Upper lobe of left lung (tissue), 6 donors: ENCODE data around the gene CCDC178. TPM values are rescaled to one million over a fixed set of nuclear protein-coding genes. Genes with fewer than 3 reads are reported as not detected.

Source experiments
- ATAC-seq, 2 donors: fragments of 200-7000 bp; cut with Tn5 transposase; one replicate each; pipeline ENCODE4 v1.9.1; 2022; ENCODE audit warnings: mild to moderate bottlenecking in 2 of 2, moderate library complexity in 2 of 2; ENCODE audit not compliant: low FRiP score in 2 of 2
- DNase-seq, 2 donors: peaks; one replicate each; pipeline ENCODE4 v3.0.0-alpha.2; 2019 to 2020
- H3K27ac ChIP-seq, 4 donors: fragments of 200-600 bp; sonication (generic); one replicate each; pipeline ENCODE4 v1.5.1; 2016 to 2019
- H3K27me3 ChIP-seq, 4 donors: fragments of 200-600 bp; sonication (generic); one replicate each; pipeline ENCODE4 v1.5.1; 2017 to 2019
- H3K36me3 ChIP-seq, 4 donors: fragments of 200-600 bp; sonication (generic); one replicate each; pipeline ENCODE4 v1.5.1; 2016 to 2019
- H3K4me1 ChIP-seq, 4 donors: fragments of 200-600 bp; sonication (generic); one replicate each; pipeline ENCODE4 v1.5.1; 2018 to 2019
- H3K4me3 ChIP-seq, 4 donors: fragments of 200-600 bp; sonication (generic); one replicate each; pipeline ENCODE4 v1.5.1; 2017 to 2019; ENCODE audit warnings: mild to moderate bottlenecking in 2 of 4, moderate library complexity in 1 of 4
- H3K9me3 ChIP-seq, 4 donors: fragments of 200-600 bp; sonication (generic); one replicate each; pipeline ENCODE4 v1.5.1; 2018 to 2019
- EP300 ChIP-seq, 4 donors: sonication (generic); formaldehyde crosslinking; IDR thresholded peaks; one replicate each; pipeline ENCODE4 v1.5.1; 2017; ENCODE audit warnings: antibody characterized with exemption in 4 of 4, control low read depth in 2 of 4
- POLR2A ChIP-seq, 4 donors: fragments of 450-650 bp; IDR thresholded peaks; one replicate each; pipeline ENCODE4 v1.5.1; 2016 to 2017; ENCODE audit warnings: antibody characterized with exemption in 4 of 4, mild to moderate bottlenecking in 2 of 4
- POLR2AphosphoS5 ChIP-seq, 2 donors: sonication (generic); formaldehyde crosslinking; IDR thresholded peaks; one replicate each; pipeline ENCODE4 v1.5.1; 2017; ENCODE audit warnings: antibody characterized with exemption in 2 of 2
- WGBS, 2 donors: methylation state at CpG; one replicate each; pipeline ENCODE4 v1.1.5; 2017 to 2018; 5-methylcytosine and 5-hydroxymethylcytosine counted together
- total RNA-seq, 6 donors: library from RNA; depleted of rRNA in 4 of 6; stranded (reverse); fragments of >200 nt in 4 of 6; gene quantifications; one replicate each; pipeline versions ENCODE4 v1.1.0 to v1.2.1, GENCODE V29; 2016 to 2021
- TF ChIP-seq, protein P1 (sequence below), 6 experiments: fragments of 450-650 bp in 4 of 6; fragments of 200-600 bp in 2 of 6; sonication (generic) in 2 of 6; IDR thresholded peaks; one replicate each; pipeline ENCODE4 v1.5.1; 2016 to 2019; ENCODE audit warnings: antibody characterized with exemption in 6 of 6
- donor health status: DM: no; HTN: no; CAD: no; lungs with moderate emphysema.
- donor health status: DM: no; HTN: yes; CAD: no; lungs with severe emphysema.

The CCDC178 gene
- total RNA-seq, 6 donors from 2014 or later: 0.89 to 1.4 TPM; not detected in 4

GRCh38 chr18:32974421-32975162 is 465.9 kb downstream of the CCDC178 start:
- no peaks in the 10 kb centered on the region for H3K4me1 ChIP-seq
- no peaks in the 10 kb centered on the region for H3K27me3 ChIP-seq
- H3K36me3 ChIP-seq: no peaks in the 10 kb centered on the region
- WGBS, 2 donors: 61 to 62% methylated on average over 4 of the region's 4 CpGs
- TF ChIP-seq POLR2A (IDR thresholded peaks at IDR 0.05) (no peak), EP300 (IDR thresholded peaks at IDR 0.05) (no peak), POLR2AphosphoS5 (IDR thresholded peaks at IDR 0.05) (no peak)
- TF ChIP-seq, protein P1, sequence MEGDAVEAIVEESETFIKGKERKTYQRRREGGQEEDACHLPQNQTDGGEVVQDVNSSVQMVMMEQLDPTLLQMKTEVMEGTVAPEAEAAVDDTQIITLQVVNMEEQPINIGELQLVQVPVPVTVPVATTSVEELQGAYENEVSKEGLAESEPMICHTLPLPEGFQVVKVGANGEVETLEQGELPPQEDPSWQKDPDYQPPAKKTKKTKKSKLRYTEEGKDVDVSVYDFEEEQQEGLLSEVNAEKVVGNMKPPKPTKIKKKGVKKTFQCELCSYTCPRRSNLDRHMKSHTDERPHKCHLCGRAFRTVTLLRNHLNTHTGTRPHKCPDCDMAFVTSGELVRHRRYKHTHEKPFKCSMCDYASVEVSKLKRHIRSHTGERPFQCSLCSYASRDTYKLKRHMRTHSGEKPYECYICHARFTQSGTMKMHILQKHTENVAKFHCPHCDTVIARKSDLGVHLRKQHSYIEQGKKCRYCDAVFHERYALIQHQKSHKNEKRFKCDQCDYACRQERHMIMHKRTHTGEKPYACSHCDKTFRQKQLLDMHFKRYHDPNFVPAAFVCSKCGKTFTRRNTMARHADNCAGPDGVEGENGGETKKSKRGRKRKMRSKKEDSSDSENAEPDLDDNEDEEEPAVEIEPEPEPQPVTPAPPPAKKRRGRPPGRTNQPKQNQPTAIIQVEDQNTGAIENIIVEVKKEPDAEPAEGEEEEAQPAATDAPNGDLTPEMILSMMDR (IDR thresholded peaks at IDR 0.05): no peak
- no peaks in the 10 kb centered on the region for H3K9me3 ChIP-seq
- no peak overlapping the region for H3K4me3 ChIP-seq
- ATAC-seq (no peak), DNase-seq (no peak)
- H3K27ac ChIP-seq: no peak overlapping the region

DNA sequence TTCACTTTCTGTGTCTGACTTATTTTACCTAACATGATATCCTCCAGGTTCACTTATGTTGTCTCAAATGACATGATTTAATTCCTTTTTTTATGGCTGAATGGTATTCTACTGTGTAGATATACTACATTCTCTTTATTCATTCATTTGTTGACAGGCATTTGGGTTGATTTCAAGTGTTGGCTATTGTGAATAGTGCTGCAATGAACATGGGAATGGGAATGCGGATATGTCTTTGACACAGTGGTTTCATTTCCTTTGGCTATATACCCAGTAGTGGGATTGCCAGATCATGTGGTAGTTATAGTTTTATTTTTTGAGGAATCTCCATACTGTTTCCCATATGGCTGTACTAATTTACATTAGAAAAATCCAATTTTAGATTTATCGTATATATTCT is 472.3 kb downstream of the CCDC178 start:
- Histone ChIP-seq H3K27me3 (no peaks in the 10 kb centered on the region), H3K27ac (no peak overlapping the region), H3K9me3 (no peaks in the 10 kb centered on the region), H3K4me3 (no peak overlapping the region), H3K36me3 (no peaks in the 10 kb centered on the region), H3K4me1 (no peaks in the 10 kb centered on the region)
- WGBS, 2 donors: 94 to 95% methylated on average over 2 of the region's 2 CpGs
- DNase-seq (no peak), ATAC-seq (no peak)
- TF ChIP-seq POLR2A (IDR thresholded peaks at IDR 0.05): no peak
- TF ChIP-seq, protein P1 (IDR thresholded peaks at IDR 0.05): no peak
- no peak for TF ChIP-seq EP300 (IDR thresholded peaks at IDR 0.05)
- no peak for TF ChIP-seq POLR2AphosphoS5 (IDR thresholded peaks at IDR 0.05)

DNA sequence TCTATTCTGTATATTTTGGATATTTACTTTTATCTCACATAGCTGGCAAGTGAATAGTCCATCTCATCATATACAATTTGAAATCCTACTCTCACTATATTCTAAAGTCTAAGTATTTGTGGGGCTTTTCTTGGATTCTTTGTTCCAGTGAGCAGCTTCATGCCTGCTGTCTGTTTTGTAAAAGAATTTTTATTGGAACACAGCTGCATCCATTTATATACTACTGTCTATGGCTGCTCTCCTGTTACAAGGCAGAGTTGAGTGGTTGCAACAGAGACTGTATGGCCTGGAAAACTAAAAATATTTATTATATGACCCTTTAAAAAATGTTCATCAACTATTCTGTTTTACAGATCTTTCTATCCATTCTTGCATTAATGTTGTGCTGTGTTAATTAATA is 474.4 kb downstream of the CCDC178 start:
- no peak overlapping the region for H3K4me3 ChIP-seq
- ATAC-seq (no peak), DNase-seq (no peak)
- no peaks in the 10 kb centered on the region for H3K4me1 ChIP-seq
- TF ChIP-seq POLR2AphosphoS5 (IDR thresholded peaks at IDR 0.05) (no peak), EP300 (IDR thresholded peaks at IDR 0.05) (no peak), POLR2A (IDR thresholded peaks at IDR 0.05) (no peak)
- TF ChIP-seq, protein P1 (IDR thresholded peaks at IDR 0.05): no peak
- no peaks in the 10 kb centered on the region for H3K36me3 ChIP-seq
- no peaks in the 10 kb centered on the region for H3K27me3 ChIP-seq
- H3K9me3 ChIP-seq: no peaks in the 10 kb centered on the region
- no peak overlapping the region for H3K27ac ChIP-seq

DNA sequence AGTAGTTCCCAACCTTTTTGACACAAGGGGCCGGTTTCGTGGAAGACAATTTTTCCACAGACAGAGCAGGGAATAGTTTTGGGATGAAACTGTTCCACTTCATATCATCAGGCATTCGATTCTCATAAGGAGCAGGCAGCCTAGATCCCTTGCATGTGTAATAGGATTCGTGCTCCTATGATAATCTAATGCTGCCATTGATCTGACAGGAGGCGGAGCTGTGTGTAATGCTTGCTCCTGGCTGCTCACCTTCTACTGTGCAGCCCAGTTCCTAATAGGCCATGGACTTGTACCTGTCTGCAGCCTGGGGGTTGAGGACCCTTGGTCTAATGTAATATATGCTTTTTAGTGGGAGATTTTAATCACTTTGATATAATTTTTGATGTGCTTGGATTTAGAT is 479.0 kb downstream of the CCDC178 start:
- no peak overlapping the region for H3K27ac ChIP-seq
- TF ChIP-seq POLR2AphosphoS5 (IDR thresholded peaks at IDR 0.05) (no peak), EP300 (IDR thresholded peaks at IDR 0.05) (no peak), POLR2A (IDR thresholded peaks at IDR 0.05) (no peak)
- TF ChIP-seq, protein P1 (IDR thresholded peaks at IDR 0.05): no peak
- no peaks in the 10 kb centered on the region for H3K9me3 ChIP-seq
- no peaks in the 10 kb centered on the region for H3K36me3 ChIP-seq
- no peaks in the 10 kb centered on the region for H3K27me3 ChIP-seq
- WGBS, 2 donors: 77 to 91% methylated on average over 5 of the region's 5 CpGs
- no peak overlapping the region for H3K4me3 ChIP-seq
- no peak for ATAC-seq
- no peak for DNase-seq
- H3K4me1 ChIP-seq: no peaks in the 10 kb centered on the region

- no peaks in the 10 kb centered on the region for H3K4me1 ChIP-seq
- no peaks in the 10 kb centered on the region for H3K9me3 ChIP-seq
- no peaks in the 10 kb centered on the region for H3K27me3 ChIP-seq
- no peaks in the 10 kb centered on the region for H3K36me3 ChIP-seq
- TF ChIP-seq POLR2AphosphoS5 (IDR thresholded peaks at IDR 0.05) (no peak), EP300 (IDR thresholded peaks at IDR 0.05) (no peak)
- TF ChIP-seq, protein P1 (IDR thresholded peaks at IDR 0.05): no peak
- ATAC-seq: no peak
- H3K4me3 ChIP-seq: no peak overlapping the region
- no peak for DNase-seq
- H3K27ac ChIP-seq: no peak overlapping the region
- 76 to 89% methylated on average over 1 of the region's 1 CpG for WGBS, 2 donors
These were observed 481.8 kb downstream of the CCDC178 start for GRCh38 chr18:32958746-32959145.
